GM21825 (cell line): Measurements from ENCODE around the gene IRF2.

ENCODE experiments used
- ATAC-seq: cut with Tn5 transposase; IDR thresholded peaks from one replicate; pipeline ENCODE4 v1.9.1; 2021; ENCODE audit warnings: mild to moderate bottlenecking, moderate library complexity; ENCODE audit not compliant: unreplicated experiment

IRF2 gene

DNA sequence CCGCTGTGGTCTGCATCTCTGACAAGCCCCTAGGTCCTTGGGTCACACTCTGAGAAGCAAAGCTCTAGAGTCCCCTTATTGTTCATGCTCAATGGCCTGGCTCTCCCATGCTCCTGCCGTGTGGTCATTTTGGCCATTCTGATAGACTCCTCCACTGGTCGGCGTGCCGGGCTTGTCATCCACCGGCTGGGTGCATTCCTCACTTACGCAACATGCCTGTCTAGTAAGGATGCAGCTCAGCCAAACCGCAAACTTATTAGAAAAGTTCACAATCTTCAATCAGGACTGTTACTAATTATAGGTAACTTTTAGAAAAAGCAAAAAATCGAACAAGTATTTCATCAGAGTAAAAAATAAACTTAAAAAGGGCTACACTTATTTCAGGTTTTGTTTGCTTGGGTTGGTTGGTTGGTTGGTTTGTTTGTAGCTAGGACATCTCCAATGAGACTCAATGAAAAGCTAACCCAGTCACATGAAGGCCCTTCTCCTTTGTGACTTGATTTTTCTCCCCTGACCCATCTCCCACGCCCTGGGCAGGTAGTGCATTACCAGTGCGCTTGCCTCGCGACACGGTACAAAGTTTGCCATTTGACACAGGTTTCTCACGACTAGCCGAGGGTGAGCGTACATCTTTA, 41.0 kb downstream of the IRF2 start:
- ATAC-seq = no peak

DNA sequence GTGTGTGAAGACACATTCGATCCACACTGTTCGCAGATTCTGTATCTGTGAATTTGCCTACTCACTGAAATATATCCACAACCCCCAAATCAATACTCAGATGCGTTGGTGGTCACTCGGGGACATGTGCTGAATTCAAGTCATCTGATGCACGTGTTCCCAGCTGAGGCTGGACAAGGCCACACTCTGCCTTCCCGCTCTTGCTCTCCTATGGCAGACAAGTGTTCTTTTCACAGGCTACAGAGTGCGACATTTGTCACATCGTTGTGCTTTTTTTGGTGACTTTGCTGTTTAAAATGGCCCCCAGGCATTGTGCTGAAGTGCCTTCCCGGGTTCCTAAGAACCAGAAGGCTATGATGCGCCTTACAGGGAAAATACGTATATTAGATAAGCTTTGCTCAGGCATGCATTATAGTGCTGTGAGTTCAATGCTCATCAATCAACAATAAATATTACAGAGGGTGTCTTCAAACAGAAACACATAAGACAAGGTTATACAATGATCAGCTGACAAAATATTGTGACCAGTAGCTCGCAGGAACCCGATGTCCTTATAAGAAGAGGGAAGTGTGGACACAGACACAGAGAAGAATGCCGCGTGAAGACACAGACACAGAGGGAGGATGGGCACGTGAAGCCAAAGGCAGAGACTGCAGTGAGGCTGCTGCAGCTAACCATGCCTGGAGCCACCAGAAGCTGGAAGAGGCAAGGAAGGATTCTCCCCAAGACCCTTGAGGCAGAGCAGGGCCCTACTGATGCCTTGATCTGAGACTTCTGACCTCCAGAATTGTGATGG, 42.0 kb downstream of the IRF2 start:
- ATAC-seq = no peak

DNA sequence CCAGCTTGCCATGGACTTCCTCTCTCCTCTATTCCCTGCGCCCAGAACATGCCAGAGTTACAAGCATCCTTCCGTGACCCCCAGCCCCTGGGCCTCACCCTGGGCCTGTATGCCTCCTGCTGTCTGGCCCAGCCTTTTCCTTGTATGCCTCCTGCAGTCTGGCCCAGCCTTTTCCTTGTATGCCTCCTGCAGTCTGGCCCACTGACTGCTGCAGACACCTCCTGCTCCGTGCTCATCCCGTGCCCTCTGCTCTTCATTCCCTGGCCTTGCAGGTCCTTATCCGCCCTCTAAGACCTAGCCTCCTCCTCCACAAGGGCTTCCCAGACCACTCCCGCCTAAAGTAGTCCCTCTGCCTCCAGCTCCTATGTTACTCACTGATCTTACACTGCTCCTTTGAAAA, 44.2 kb downstream of the IRF2 start:
- ATAC-seq = no peak

DNA sequence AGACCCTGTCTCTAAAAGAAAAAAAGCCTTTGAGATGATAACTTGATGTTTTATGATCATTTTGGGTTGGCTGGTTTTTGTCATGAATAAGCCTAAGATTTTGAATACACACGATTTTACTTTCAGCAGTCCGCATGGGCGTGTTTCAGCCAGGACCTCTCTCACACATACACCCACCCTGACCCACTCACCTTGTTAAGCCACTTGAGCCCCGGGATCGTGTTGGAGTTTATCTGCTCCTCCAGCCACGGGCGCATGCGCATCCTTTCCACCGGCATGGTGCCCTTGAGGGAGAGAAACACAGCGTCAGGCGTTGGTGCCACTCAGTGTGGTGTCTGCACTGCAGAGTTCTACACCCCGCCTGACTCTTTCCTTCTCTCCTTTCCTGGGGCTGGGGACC, 45.6 kb downstream of the IRF2 start:
- no peak for ATAC-seq

DNA sequence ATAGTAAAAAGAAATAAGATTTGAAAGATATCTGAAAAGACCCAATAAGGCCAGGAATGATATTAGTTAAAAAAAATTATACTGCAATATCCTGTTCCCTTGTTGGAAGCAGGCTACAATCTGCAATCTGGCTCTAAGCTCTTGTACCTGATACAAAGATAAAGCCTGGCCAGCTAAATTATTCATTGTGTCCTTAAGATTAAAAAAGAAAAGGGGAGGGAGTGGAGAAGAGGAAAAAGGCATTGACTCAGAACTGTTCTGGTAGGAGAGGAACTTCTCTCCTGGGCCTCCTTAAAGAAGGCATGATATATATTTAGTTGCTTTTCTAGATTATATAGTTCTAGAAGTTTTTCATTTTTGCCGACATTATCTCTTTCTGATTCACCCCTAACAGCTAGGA, 46.7 kb downstream of the IRF2 start:
- ATAC-seq = no peak

DNA sequence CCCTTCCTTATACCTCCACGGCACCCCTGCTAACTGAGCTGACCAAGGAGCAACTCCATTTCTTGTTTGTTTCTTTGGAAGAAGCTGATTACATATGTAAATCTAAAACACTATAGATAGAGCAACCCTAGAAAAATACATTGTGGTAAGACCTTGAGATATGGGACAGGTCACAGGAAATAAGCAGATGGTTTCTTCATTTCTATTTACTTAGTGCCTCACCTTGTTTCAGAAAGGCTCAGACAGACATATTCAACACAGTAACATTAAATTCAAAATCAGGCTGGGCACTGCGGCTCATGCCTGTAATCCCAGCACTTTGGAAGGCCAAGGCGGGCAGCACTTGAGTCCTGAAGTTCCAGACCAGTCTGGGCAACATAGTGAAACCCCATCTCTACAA, 47.3 kb downstream of the IRF2 start:
- ATAC-seq = no peak

DNA sequence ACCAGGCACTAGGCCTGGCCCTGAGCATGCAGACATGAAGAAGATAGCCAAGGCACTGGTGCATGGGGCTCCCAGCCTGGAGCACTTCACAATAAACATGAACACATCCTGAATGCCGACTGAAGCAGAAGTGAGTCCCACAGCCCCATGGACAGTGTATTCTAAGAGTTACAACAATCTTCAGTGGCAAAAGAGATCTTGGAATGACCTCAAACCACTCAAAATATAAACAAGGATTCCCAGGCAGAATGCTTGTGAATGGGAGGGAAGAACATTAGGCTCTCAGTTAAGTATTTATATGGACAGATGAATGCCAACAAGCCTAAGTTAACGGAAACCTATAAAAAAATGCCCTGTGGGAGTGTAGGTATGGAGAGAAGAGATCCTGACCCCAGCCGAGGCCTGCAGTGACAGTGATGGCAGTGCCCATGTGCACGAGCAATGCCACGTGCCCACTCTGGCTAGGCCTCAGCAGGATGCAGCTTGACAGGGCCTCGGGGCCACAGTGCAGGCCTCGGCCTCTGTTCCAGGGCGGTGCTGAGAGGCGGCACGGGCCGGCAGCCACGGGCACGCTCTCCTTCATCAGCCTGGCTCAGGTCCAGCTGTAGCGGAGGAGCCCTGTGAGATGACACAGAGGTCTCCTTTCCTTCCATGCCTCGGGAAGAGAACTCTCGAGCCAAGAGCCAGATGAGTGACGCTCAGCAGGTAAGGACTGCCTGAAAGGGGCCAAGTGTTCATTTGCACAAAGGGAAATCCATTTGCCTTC, 49.2 kb downstream of the IRF2 start:
- no peak for ATAC-seq

DNA sequence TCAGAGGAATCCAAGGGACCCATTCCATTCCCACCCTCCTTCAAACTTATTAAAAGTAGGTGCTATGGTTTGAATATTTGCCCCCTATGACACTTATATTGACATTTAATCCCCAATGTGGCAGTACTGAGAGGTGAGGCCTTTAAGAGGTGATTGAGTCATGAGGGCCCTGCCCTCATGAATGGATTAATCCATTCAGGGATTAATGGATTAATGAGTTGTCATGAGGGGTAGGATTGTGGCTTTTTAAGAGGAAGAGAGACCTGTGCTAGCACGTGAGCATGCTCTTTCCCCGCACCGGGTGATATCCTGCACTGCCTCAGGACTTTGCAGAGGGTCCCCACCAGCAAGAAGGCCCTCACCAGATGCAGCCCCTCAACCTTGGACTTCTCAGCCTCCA, 50.1 kb downstream of the IRF2 start:
- no peak for ATAC-seq

DNA sequence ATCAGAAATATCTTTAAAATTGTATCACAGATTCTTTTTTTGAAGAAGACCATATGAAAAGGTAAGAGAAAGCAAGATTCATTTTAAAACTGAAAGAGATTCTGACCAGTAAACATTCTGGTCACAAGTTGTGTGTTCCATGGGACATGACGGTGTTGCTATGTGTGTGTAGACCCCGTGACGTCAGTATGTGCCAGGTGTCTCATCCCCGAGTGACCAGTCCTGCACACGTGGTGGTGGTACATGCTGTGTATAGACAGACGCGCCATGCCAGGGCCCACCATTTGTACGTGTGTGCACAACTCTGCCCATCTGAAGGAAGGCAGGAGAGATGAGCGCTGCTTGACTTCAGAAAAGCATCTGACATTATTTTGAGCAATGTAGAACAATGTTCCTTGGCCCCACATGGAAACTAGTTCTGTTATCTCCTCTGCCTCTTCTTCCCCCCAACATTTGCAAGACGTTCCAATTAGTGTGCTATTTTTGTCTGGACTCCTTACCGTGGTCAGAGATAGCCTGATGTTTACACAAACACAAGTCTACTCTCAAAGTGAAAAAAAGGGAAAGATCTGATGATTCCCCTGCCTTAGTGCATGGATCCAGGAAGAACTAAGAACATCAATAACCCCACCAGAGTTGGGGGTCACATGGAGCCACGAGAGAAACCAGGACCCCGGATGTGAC, 51.2 kb downstream of the IRF2 start:
- ATAC-seq = no peak

DNA sequence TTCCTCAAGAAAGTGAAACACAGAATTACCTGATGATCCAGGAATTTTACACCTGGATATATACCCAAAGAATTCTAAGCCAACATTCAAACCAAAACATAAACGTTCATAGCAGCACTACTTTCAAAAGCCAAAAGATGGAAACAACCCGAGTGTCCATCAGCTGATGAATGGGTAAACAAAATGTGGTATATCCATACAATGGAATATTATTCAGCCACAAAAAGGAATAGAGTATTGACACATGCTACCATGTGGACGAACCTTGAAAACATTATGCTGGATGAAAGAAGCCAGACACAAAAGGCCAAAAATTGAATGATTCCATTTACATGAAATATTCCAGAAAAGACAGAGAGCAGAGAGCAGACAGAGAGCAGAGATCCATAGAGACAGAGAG, 52.0 kb downstream of the IRF2 start:
- no peak for ATAC-seq

DNA sequence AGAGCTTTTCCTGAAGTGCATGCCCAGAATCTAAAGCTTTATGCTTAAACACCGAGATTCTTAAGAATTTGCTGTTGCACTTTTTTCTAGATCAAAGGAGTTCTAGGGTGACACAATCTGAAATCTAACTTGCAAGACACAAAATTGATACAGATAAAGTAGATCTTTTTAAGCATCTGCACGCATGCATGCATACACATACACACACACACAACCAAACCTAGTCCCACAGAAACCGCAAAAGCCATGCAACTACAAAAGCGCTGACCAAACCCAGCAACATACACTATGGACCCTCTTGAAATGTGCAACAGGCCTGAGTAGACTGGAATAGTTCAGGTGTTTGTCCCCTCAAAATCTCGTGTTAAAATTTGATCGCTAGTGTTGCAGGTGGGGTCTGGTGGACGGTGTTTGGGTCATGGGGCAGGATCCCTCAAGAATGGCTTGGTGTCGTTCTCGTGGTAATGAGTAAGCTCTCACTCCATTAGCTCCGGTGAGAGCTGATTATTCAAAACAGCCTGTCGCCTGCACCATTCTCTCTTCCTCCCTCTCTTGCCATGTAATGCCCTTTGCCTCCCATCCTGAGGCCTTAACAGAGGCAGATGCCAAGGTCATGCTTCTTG, 52.7 kb downstream of the IRF2 start:
- ATAC-seq = no peak

DNA sequence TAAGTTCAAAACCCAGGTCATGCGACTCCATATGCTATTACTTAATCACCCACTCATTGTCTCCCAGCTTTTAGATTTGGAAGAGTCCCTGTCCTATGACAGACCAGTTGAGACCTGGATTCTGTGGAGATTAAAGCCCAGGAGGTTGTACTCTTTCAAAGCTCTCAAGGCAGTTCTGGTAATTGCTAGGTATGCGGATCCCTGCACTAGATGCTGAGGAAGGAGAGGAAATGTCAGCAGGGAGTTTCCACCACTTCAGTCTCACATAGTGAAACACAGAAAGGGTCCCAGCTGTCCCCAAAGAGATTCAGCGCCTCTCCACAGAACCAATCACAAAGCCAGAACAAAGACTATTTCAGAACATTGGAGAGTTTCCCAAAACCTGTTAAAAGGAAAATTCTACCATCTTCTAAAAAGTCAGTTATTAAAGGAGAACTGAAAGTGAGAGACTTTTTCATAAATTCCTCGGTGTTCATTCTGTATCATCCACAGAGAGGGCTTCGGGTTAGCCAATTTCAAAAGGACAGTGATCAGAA, 53.4 kb downstream of the IRF2 start:
- peak; percentile 51 for ATAC-seq

DNA sequence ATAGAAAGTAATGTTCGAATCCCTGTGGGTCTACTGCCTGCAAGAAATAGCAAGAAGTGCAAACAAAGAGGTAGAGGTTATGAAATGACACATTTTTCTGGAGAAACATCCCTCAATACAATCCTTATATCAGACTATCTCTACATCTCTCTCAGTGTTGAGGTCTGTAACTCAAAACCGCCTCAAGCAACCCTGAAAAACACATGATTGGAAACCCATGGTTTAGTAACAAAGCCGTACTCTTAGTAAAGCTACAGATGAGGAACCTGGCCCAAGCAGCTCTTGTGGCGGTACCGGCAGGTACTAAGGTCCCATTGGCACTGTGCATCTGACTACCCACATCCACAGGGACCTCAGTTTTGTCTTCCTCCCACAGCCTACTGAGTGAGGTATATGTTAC, 53.9 kb downstream of the IRF2 start:
- no peak for ATAC-seq

DNA sequence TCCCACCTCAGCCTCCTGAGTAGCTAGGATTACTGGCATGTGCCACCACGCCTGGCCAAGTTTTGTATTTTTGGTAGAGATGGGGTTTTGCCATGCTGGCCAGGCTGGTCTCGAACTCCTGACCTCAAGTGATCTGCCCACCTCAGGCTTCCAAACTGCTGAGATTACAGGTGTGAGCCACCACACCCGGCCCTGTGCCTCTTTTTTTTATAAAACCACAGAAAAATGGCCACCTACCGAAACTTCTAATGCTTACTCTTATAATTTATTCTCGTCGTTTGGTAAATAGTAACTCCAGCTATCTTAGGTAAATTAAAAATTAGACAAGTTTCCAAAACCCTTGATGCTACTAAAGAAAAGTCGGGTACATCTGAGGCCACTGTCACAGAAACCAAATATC, 54.4 kb downstream of the IRF2 start:
- ATAC-seq = no peak

DNA sequence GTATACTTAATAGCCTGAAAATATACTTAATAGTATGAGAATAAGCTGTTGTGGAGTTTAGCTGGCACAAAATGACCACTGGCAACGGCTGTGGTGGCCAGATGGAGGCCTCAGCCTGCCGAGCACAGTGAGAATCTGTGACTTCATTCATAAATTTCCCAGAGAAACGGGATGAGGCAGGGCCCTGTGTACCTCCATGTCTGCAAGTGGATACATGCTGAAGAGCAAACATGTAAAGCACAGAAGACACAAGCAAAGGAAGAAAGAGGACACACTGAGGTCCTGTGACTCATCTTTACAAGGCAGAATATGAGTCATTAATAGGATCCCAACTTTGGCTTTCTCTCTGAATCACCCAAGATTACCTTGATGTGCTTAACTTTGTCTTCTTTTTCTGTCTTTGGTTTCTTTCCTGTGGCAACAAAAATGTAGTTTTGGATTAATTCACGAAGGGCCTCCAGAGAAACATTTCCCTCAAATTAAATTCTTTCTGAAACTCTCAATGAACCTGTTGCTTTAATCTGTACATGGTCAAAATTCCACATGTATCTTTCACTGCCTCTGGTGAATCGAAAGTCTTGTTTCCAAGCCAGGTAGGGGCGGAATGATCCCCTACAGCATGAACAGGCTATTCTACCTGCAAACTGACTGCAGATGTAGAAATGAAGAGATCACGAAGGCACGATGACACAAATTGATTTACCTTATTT, 56.4 kb downstream of the IRF2 start:
- ATAC-seq = peak; percentile 50

DNA sequence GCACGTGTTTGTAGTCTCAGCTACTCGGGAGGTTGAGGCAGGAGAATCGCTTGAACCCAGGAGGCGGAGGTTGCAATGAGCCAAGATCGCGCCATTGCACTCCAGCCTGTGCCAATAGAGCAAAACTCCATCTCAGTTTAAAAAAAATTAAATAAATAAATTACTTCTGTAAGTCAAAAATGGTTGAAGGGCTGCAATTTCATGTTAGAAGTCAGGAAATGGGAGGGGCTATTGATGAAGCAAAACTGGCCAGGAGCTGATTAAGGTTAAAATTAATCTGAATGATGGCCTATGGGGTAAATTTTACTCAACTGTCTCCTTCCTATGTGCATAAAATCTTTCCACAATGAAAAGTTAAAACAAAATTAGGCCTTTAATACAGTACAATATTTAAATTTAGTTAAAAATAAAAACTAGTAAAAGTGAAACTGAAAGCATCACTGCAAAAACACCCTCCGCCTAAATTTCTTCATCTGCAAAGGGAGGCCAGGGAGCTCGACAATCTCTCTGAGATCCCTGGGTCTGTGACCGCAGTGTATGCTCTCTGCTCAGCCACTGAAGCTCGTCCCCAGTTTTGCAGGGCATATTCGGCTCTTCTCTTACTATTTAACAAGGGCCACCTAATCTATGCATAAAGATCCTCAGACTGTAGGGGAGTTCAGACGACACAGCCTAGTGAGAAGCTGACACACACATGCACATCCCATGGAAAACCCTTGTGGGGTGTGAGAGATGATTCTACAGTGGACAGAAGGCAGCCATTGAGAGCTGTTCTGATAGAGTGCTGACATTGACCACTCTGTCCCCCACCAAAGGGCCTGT, 57.2 kb downstream of the IRF2 start:
- ATAC-seq = peak; percentile 51

DNA sequence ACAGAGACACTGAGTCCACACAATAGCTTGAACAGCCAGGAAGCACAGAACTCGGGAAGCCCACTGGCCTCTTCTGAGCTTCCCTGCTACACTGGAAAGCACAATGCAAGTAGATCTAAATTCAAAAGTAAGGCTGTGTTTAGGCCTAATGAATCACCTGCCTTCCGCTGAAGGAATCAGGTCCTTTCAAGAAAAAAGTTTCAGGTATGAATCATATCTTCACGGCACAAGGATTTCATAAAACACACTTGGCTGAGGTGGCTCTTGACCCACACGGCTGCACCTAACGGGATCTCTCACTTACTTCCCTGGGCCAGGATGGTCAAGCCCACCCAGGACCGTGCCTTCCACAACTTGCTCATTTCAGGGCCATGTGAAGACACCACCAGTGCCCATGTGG, 59.3 kb downstream of the IRF2 start:
- no peak for ATAC-seq

DNA sequence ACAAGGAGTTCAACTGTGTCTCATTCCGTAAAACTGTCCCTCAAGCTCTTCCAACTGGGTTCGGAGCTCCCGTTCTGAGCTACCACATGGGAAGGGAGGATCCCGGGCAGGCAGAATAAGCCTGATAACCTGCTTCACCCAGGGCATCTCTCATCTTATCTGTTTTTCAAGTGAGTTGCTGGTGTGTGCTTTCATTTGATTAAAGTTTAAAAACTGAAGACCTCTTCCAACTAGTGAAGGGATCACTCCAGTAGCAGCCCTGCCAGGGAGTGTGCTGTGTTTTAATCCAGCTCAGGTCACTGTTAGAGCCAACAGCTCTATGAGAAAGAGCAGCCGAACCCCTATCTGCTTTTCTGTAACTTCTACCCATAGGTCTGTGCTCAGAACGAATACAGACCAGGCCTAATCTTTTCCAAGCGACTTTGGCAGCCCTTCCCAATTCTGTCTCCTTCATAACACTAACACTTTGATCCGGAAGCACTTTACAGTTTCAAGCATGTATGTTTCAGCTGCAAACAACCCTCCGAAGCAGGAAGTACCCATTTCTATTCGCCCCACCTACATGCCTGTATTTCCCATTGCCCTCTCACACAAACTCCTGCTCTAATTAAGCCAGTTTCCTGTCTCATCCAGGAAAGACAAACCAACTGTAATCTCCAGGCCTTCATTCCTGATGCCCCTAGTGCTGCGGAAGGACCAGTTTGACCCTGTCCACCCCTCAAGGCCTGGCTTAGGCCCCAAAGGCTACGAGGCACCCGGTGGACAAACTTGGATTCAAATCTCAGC, 60.9 kb downstream of the IRF2 start:
- ATAC-seq = no peak
